ENCODE results near the gene INA.
A peak's percentile ranks its signal among the peaks of the same experiment; 100 is the strongest.

DNA sequence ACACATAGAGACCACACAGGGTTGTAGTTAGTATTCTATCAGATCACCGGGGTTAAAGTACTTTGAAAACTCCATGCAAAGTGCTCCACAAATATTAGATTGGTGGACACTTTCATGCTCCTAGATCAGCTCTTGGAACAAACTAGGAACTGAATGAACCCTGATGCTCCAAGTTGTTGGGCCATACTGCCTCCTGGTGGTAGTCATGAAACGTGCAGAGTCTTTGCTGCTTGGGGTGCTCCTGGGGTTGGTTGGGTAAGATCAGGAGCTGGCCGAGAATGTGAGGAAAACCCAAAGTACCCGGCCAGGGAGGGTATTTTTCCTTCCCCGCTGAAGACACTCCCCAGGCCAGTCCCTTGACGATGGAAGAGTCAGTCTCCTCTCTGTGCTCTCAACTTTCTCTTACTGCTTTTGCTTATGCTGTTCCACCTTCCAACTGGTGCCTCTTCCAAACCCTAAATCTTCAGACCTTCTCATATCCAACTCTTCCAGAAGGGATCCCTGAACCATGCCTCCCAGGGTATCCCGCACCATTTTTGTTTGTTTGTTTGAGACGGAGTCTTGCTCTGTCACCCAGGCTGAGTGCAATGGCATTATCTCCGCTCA is 32.2 kb upstream of the INA start:
- no peak for TF ChIP-seq EZH2 (IDR thresholded peaks at IDR 0.05; ENCODE audit: low read depth)
- TF ChIP-seq, protein P1, sequence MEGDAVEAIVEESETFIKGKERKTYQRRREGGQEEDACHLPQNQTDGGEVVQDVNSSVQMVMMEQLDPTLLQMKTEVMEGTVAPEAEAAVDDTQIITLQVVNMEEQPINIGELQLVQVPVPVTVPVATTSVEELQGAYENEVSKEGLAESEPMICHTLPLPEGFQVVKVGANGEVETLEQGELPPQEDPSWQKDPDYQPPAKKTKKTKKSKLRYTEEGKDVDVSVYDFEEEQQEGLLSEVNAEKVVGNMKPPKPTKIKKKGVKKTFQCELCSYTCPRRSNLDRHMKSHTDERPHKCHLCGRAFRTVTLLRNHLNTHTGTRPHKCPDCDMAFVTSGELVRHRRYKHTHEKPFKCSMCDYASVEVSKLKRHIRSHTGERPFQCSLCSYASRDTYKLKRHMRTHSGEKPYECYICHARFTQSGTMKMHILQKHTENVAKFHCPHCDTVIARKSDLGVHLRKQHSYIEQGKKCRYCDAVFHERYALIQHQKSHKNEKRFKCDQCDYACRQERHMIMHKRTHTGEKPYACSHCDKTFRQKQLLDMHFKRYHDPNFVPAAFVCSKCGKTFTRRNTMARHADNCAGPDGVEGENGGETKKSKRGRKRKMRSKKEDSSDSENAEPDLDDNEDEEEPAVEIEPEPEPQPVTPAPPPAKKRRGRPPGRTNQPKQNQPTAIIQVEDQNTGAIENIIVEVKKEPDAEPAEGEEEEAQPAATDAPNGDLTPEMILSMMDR (conservative IDR thresholded peaks at IDR 0.05): peak; percentile 83

All from PC-9 (cell line).